SU-DHL-6 (cell line): ENCODE results near the gene HOXA5.

Source experiments
- H2AFZ ChIP-seq: fragments of 200-600 bp; sonication (generic); 2 replicates; pipeline ENCODE4 v1.6.1; 2014; ENCODE audit warnings: low read depth, mild to moderate bottlenecking, moderate library complexity, mixed read lengths, antibody characterized with exemption, low read length; ENCODE audit not compliant: severe bottlenecking
- H3F3A ChIP-seq: fragments of 200-600 bp; shearing (Covaris generic); 2 replicates; pipeline ENCODE4 v1.6.0; 2016; ENCODE audit warnings: antibody characterized with exemption, mild to moderate bottlenecking; ENCODE audit not compliant: insufficient read depth
- H3K27ac ChIP-seq: fragments of 200-600 bp; sonication (generic); 2 replicates; pipeline ENCODE4 v1.5.1; 2016; ENCODE audit warnings: low read depth, mild to moderate bottlenecking, low read length, moderate library complexity, mixed read lengths
- H3K27me3 ChIP-seq: fragments of 200-600 bp; sonication (generic), shearing (Covaris generic); 2 replicates; pipeline ENCODE4 v1.6.0; 2014; ENCODE audit warnings: mild to moderate bottlenecking, low read length
- H3K36me3 ChIP-seq: fragments of 200-600 bp; sonication (generic); 2 replicates; pipeline ENCODE4 v1.6.1; 2014; ENCODE audit warnings: mild to moderate bottlenecking, low read length, mixed read lengths
- H3K4me2 ChIP-seq: fragments of 300-600, 200-600 bp; shearing (Covaris generic), sonication (generic); 2 replicates; pipeline ENCODE4 v1.6.0; 2014; ENCODE audit warnings: low read length, low read depth, mild to moderate bottlenecking; ENCODE audit not compliant: poor library complexity, severe bottlenecking
- H3K4me3 ChIP-seq: fragments of 200-600 bp; sonication (generic); 2 replicates; pipeline ENCODE4 v1.5.1; 2014; ENCODE audit warnings: antibody characterized with exemption, low read length, mild to moderate bottlenecking, mixed read lengths; ENCODE audit not compliant: insufficient read depth, poor library complexity, severe bottlenecking
- H3K79me2 ChIP-seq: fragments of 200-600 bp; sonication (generic); 2 replicates; pipeline ENCODE4 v1.6.1; 2014; ENCODE audit warnings: mild to moderate bottlenecking, low read length, moderate library complexity; ENCODE audit not compliant: insufficient read depth
- H3K9ac ChIP-seq: fragments of 200-600 bp; sonication (generic); 2 replicates; pipeline ENCODE4 v1.7.0; 2014; ENCODE audit warnings: mild to moderate bottlenecking, low read length
- H3K9me2 ChIP-seq: fragments of 200-600 bp; sonication (generic); replicated peaks from 2 replicates; pipeline ENCODE4 v1.6.1; 2014; ENCODE audit warnings: low read length; ENCODE audit not compliant: insufficient read depth
- H3K9me3 ChIP-seq: fragments of 200-600 bp; sonication (generic); 2 replicates; pipeline ENCODE4 v1.6.1; 2014; ENCODE audit warnings: low read length, mixed read lengths; ENCODE audit not compliant: insufficient read depth
- H4K20me1 ChIP-seq: fragments of 200-600 bp; sonication (generic); 2 replicates; pipeline ENCODE4 v1.6.1; 2014; ENCODE audit warnings: low read depth, mild to moderate bottlenecking, antibody characterized with exemption, low read length, moderate library complexity, mixed read lengths
- CTCF ChIP-seq: fragments of 200-600 bp; sonication (generic); IDR thresholded peaks from one replicate; pipeline ENCODE4 v1.5.1; 2017; ENCODE audit warnings: antibody characterized with exemption, mild to moderate bottlenecking, low read length, moderate library complexity; ENCODE audit not compliant: insufficient read depth, poor library complexity, severe bottlenecking
- EZH2phosphoT487 ChIP-seq: fragments of 200-600 bp; sonication (generic), shearing (Covaris generic); conservative IDR thresholded peaks from 2 replicates; pipeline ENCODE4 v1.6.1; 2018; ENCODE audit warnings: mild to moderate bottlenecking, antibody characterized with exemption, low read length, moderate library complexity, mixed read lengths

HOXA5 gene

GRCh38 chr7:27172823-27173510, 29.5 kb upstream of the HOXA5 start:
- TF ChIP-seq CTCF (no peak), EZH2phosphoT487 (no peak)
- Histone ChIP-seq H3K4me2 (no peak overlapping the region), H3K9me3 (no peaks in the 10 kb centered on the region), H3K27ac (no peak overlapping the region), H2AFZ (no peak overlapping the region), H3K4me3 (no peak overlapping the region), H3K79me2 (no peaks in the 10 kb centered on the region), H3K36me3 (no peaks in the 10 kb centered on the region), H3K27me3 (no peaks in the 10 kb centered on the region), H4K20me1 (no peaks in the 10 kb centered on the region), H3K9ac (no peak overlapping the region), H3K9me2 (no peaks in the 10 kb centered on the region), H3F3A (no peaks in the 10 kb centered on the region)

- no peaks in the 10 kb centered on the region for H3K9me3 ChIP-seq
- H3F3A ChIP-seq = no peaks in the 10 kb centered on the region
- no peaks in the 10 kb centered on the region for H3K36me3 ChIP-seq
- no peak overlapping the region for H3K4me2 ChIP-seq
- TF ChIP-seq EZH2phosphoT487 = no peak
- TF ChIP-seq CTCF = no peak
- H2AFZ ChIP-seq = no peak overlapping the region
- no peaks in the 10 kb centered on the region for H3K9me2 ChIP-seq
- no peaks in the 10 kb centered on the region for H4K20me1 ChIP-seq
- no peak overlapping the region for H3K9ac ChIP-seq
- no peaks in the 10 kb centered on the region for H3K27me3 ChIP-seq
- no peak overlapping the region for H3K4me3 ChIP-seq
- H3K27ac ChIP-seq = no peak overlapping the region
- H3K79me2 ChIP-seq = no peaks in the 10 kb centered on the region
Measured at GRCh38 chr7:27172315-27172774, 28.9 kb upstream of the HOXA5 start.

GRCh38 chr7:27171637-27172314, 28.3 kb upstream of the HOXA5 start:
- no peak overlapping the region for H3K27ac ChIP-seq
- no peaks in the 10 kb centered on the region for H3F3A ChIP-seq
- no peaks in the 10 kb centered on the region for H3K79me2 ChIP-seq
- no peaks in the 10 kb centered on the region for H3K9me3 ChIP-seq
- no peak for TF ChIP-seq EZH2phosphoT487
- no peak for TF ChIP-seq CTCF
- no peak overlapping the region for H2AFZ ChIP-seq
- no peak overlapping the region for H3K4me2 ChIP-seq
- no peaks in the 10 kb centered on the region for H3K36me3 ChIP-seq
- H3K9me2 ChIP-seq = no peaks in the 10 kb centered on the region
- no peak overlapping the region for H3K9ac ChIP-seq
- H3K4me3 ChIP-seq = no peak overlapping the region
- no peaks in the 10 kb centered on the region for H3K27me3 ChIP-seq
- H4K20me1 ChIP-seq = no peaks in the 10 kb centered on the region
